ENCODE measurements around the gene C14orf93. TPM values are rescaled to one million over a fixed set of nuclear protein-coding genes. Genes with fewer than 3 reads are reported as not detected.

Gene C14orf93
- total and polyA plus RNA-seq, 4 donors, result 7.5 to 14.9 (median 9.3) TPM

GRCh38 chr14:23052671-23053070, 42.7 kb upstream of the C14orf93 start:
- TF ChIP-seq CTCF (IDR thresholded peaks at IDR 0.05; ENCODE audit: control extremely low read depth, extremely low read depth), result no peak
- no peak overlapping the region for H3K9ac ChIP-seq (ENCODE audit: insufficient read depth in 1 of 2, low read length in 2 of 2)
- H3K9me3 ChIP-seq (ENCODE audit: control insufficient read depth in 4 of 4, insufficient read depth in 3 of 4, low read length in 3 of 4), result no peaks in the 10 kb centered on the region
- 81 to 85% methylated on average over 3 of the region's 3 CpGs for WGBS, 2 donors
- DNase-seq (no peak), ATAC-seq (ENCODE audit: insufficient read depth, low FRiP score) (no peak)
- no peak overlapping the region for H3K4me3 ChIP-seq
- peaks cover 0 to 18% (median 0%) of the 10 kb centered on the region in 5 donors for H3K4me1 ChIP-seq (ENCODE audit: control insufficient read depth in 5 of 5, insufficient read depth in 5 of 5, low read length in 5 of 5)
- H3K36me3 ChIP-seq (ENCODE audit: control insufficient read depth in 4 of 4, insufficient read depth in 4 of 4, low read length in 4 of 4), result peaks cover 0 to 6% (median under 1%) of the 10 kb centered on the region in 4 donors
- no peaks in the 10 kb centered on the region for H3K27me3 ChIP-seq (ENCODE audit: control insufficient read depth in 3 of 3, insufficient read depth in 3 of 3, low read length in 2 of 3)
- no peak overlapping the region for H3K27ac ChIP-seq (ENCODE audit: low read depth in 1 of 2, low read length in 1 of 2)

DNA sequence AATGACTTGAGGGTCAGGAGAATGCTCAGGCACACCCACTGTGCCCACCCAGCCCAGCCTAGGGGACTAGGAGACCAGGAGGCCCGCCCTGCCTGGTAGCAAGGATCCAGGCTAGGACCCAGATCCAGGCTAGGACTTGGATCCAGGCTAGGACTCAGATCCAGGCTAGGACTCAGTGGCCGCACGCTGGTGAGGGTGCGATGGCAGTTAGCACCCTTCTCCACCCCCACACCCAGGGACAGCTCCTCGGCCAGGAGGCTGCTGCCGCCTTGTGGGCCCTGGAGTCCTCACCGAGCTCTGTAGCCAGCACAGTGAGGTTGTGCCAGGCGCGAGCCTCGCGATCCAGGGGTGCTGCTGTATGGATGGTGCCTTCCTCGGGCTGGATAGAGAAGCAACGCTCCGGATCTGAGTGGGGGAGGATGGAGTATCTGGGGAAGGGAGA, 42.3 kb upstream of the C14orf93 start:
- DNase-seq (no peak), ATAC-seq (ENCODE audit: insufficient read depth, low FRiP score) (no peak)
- H3K9ac ChIP-seq (ENCODE audit: insufficient read depth in 1 of 2, low read length in 2 of 2), result no peak overlapping the region
- WGBS, 2 donors, result 79 to 87% methylated on average over 14 of the region's 14 CpGs
- peaks cover 0 to 6% (median under 1%) of the 10 kb centered on the region in 4 donors for H3K36me3 ChIP-seq (ENCODE audit: control insufficient read depth in 4 of 4, insufficient read depth in 4 of 4, low read length in 4 of 4)
- H3K27me3 ChIP-seq (ENCODE audit: control insufficient read depth in 3 of 3, insufficient read depth in 3 of 3, low read length in 2 of 3), result no peaks in the 10 kb centered on the region
- H3K9me3 ChIP-seq (ENCODE audit: control insufficient read depth in 4 of 4, insufficient read depth in 3 of 4, low read length in 3 of 4), result no peaks in the 10 kb centered on the region
- TF ChIP-seq CTCF (IDR thresholded peaks at IDR 0.05; ENCODE audit: control extremely low read depth, extremely low read depth), result no peak
- peaks cover 0 to 22% (median 0%) of the 10 kb centered on the region in 5 donors for H3K4me1 ChIP-seq (ENCODE audit: control insufficient read depth in 5 of 5, insufficient read depth in 5 of 5, low read length in 5 of 5)
- no peak overlapping the region for H3K4me3 ChIP-seq
- H3K27ac ChIP-seq (ENCODE audit: low read depth in 1 of 2, low read length in 1 of 2), result no peak overlapping the region

- peaks cover 0 to 19% (median 0%) of the 10 kb centered on the region in 5 donors for H3K4me1 ChIP-seq (ENCODE audit: control insufficient read depth in 5 of 5, insufficient read depth in 5 of 5, low read length in 5 of 5)
- H3K9ac ChIP-seq (ENCODE audit: insufficient read depth in 1 of 2, low read length in 2 of 2), result no peak overlapping the region
- no peaks in the 10 kb centered on the region for H3K9me3 ChIP-seq (ENCODE audit: control insufficient read depth in 4 of 4, insufficient read depth in 3 of 4, low read length in 3 of 4)
- DNase-seq (no peak), ATAC-seq (ENCODE audit: insufficient read depth, low FRiP score) (no peak)
- no peak overlapping the region for H3K4me3 ChIP-seq
- H3K36me3 ChIP-seq (ENCODE audit: control insufficient read depth in 4 of 4, insufficient read depth in 4 of 4, low read length in 4 of 4), result peaks cover 0 to 6% (median under 1%) of the 10 kb centered on the region in 4 donors
- TF ChIP-seq CTCF (IDR thresholded peaks at IDR 0.05; ENCODE audit: control extremely low read depth, extremely low read depth), result no peak
- WGBS, 2 donors, result 86 to 87% methylated on average over 5 of the region's 5 CpGs
- H3K27ac ChIP-seq (ENCODE audit: low read depth in 1 of 2, low read length in 1 of 2), result no peak overlapping the region
- H3K27me3 ChIP-seq (ENCODE audit: control insufficient read depth in 3 of 3, insufficient read depth in 3 of 3, low read length in 2 of 3), result no peaks in the 10 kb centered on the region
These were observed 41.5 kb upstream of the C14orf93 start for GRCh38 chr14:23051141-23052057.
